ENCODE results near the gene SORL1-AS1.

The SORL1-AS1 gene

DNA sequence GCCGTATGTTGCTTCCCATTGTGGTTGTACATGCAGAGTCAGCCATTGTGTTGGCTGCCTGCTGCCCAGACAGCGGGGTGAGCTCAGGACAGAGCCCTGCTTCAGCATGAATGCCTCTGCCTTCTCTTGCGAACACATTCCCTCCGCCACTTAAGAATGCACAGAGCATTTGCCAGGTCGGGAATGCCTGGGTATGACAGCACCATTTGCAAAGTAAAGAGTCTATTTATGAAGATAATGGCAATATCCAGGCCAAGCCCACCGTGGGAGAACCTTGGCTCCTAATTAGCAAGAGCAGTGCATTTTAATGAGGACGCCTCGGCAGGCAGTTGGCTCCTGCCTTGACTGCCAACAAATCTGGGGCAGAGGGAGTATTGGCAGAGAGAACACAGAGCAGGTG lies 63.1 kb downstream of the SORL1-AS1 start:
- no peak for DNase-seq (ENCODE audit: low read depth)
